CD1c-positive myeloid dendritic cell (primary cell): ENCODE data around the gene SDR42E2.
A peak's percentile ranks its signal among the peaks of the same experiment; 100 is the strongest.
"Not testable (repeated sequence)": the region's sequence is repeated elsewhere in the genome, so short reads cannot be mapped to it uniquely, and the experiment has no call there.

ENCODE experiments used
- DNase-seq: peaks from one replicate; pipeline ENCODE4 v3.0.0-alpha.2; 2016; ENCODE audit errors: extremely low spot score

SDR42E2 gene

DNA sequence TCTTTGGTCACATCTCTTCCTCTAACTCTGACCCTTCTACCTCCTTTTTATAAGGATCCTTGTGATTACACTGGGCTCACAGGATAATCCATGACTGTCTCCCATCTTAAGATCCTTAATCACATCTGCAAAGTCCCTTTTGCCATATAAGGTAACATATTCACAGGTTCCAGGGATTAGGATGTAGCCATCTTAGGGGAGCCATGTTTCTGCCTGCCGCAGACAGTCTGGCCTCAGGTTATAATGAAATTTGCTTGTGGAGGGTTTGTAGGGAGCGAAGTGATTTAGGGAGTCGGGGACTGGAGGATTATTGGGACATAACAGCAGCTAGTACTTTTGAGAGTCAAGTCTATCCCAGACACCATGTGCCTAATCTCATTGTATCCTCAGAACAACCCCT lies 51.5 kb downstream of the SDR42E2 start:
- DNase-seq: no peak

DNA sequence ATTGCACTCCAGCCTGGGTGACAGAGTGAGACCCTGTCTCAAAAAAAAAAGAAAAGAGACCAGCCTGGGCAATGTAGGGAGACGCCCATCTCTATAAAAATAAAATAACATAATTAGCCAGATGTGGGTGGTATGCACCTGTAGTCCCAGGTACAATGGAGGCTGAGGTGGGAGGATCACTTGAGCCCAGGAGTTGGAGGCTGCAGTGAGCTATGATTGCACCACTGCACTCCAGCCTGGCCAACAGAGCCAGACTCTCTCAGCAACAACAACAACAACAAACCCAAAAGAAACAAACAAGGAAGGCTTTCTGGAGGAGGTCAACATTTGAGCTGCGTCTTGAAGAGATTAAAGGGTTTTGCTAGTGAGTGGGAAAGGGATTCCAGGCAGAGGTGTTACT lies 52.1 kb downstream of the SDR42E2 start:
- no peak for DNase-seq

DNA sequence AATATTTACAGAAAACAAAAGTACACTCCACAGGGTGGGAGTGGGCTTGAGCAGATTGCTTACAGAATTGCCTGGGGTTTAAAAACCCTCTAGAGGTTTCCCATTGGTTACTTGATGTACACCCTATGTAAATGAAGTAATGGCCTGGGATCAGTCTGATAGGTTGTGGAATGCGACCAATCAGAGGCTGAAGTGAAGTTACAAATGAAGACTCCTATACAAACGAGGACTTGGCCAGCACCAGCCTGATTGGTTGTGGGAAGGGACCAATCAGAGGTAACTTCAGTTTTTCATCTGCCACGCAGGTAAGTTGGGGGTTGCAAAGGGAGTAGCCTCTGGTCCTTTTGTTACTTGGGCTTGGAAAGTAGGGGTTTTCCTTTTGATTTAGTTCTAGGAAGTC lies 52.6 kb downstream of the SDR42E2 start:
- no peak for DNase-seq

DNA sequence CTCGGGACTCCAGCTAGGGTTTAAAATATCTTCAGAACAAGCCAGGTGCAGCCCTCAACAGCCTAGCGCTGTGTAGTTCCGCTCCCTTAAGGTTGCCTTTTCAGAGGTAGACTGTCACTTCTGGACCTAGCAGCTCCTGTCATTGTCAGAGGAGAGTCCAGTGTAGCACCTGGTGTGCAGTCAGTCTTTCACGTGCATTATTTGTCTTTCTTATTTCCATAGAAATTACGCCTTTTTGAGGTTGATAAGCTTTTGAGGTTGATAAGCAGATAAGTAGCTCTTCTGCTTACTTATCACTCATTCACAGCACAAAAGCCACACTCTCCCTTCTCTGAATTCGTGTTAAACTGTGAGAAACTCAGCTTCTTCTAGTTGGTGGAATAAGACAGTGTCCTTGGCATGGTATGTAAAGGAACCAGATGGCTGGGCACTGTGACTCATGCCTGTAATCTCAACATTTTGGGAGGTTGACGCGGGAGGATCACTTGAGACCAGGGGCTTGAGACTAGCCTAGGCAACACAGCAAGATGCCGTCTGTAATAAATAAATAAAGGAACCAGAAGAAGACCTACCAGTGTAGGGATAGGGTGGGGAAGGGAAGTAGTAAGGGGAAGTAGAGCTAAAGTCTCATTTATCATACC lies 54.0 kb downstream of the SDR42E2 start:
- DNase-seq: peak; percentile 35

DNA sequence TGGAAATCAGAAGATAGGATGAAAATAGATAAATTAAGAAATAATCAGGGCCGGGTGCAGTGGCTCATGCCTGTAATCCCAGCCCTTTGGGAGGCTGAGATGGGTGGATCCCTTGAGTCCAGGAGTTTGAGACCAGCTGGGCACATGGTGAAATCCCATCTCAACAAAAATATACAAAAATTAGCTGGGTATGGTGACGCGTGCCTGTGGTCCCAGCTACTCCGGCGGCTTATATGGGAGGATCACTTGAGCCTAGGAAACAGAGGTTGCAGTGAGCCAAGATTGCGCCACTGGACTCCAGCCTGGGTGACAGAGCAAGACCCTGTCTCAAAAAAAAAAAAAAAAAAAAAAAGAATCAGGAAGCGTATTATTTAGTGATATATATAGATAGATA lies 54.5 kb downstream of the SDR42E2 start:
- not testable (repeated sequence) for DNase-seq

DNA sequence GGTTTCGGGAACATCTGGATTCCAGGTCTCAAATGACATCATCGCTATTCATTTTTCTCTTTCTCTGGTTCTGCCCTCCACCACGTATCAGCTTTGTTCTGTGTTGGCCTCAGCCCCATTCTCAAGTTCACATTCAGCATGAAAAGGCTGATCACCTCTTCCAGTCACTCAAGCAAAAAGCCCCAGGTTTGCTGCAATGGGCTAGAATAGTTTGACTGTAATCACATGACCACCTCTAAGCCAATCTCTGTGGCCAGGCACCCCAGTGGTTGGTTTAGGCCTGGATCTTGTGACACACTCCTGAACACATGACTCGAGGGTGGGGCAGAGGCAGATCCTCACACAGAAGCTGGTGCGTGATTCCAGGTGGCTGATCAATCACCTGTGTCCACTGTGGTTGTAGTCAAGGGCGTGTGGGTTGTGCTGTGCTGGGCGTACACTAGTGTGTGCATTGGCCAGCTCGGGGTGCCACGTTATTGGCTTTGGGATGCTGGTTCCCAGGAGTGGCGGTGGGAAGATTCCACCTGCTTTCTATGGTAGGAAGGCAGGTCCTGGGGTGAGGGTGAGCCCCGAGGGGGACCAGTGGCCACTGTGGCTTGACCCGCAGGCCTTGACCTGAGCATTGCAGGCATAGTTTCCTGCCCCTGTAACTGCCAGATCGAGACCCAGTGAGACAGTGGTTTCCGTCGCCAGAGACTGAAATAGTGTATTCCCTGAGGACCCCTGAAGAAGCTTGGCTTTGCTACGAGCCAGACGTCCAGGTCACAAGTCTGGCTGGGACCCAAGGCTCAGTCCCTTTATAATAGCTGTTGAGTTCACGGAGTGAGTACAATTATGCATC lies 55.8 kb downstream of the SDR42E2 start:
- peak; percentile 10 for DNase-seq

DNA sequence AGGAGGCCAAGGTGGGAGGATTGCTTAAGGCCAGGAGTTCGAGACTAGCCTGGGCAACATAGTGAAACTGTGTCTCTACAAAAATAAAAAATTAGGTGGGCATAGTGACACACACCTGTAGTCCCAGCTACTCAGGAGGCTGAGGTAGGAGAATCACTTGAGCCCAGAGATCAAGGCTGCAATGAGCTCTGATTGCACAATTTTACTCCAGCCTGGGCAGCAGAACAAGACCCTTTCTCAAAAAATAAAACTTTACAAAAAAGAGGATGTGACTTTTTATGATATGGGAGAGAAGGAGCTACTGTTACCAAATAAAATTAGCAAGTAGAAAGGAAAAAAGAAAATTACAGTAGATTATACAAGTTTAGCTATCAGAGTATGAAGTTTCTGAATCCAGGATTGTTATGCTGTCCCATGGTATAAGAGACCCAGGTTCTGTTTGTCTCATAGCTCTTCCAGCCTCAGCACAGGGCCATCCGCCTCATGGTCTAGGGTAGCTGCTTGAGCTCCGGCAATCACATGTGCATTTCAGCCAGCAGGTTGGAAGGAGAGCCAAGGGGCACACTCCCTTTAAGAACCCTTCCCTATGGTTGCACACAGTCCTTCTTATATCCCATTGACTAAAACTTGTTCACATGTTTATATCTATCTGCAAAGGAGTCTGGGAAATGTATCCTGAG lies 57.2 kb downstream of the SDR42E2 start:
- no peak for DNase-seq

DNA sequence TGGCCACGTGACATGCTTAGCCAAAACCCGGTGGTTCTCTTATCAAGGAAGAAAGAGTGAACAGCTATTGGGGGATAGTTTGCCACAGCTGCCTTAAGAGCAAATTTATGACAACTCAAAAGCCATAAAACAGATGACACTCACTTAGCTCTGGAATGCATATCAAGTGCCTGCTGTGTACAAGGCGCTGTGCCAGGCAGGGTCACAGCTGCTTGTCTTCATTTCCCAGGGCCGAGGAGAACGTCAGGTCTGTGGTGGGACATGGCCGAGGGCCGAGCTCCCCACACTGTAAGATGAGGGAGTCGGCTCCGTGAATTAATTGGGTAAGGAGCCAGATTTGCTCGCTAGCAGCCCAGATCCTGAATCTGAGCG lies 57.7 kb downstream of the SDR42E2 start:
- DNase-seq: no peak

DNA sequence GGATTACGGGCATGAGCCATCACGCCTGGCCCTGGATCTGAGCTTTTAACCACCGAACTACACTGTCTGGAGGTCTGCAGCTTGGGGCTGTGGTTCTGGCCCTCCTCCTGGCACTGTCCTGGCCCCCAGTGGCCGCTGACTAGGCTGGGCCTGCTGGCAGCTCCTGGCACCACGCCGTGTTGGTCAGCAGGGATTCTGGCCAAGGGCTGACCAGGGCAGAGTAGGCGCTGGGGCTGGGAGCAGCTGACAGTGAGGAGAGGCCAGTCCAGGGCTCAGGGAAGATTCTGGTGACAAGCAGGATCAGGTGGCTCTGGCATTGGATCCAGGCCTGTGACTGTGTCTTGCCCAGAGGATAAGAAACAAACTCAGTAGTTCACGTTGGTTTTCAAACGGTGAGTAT lies 58.4 kb downstream of the SDR42E2 start:
- DNase-seq: no peak

DNA sequence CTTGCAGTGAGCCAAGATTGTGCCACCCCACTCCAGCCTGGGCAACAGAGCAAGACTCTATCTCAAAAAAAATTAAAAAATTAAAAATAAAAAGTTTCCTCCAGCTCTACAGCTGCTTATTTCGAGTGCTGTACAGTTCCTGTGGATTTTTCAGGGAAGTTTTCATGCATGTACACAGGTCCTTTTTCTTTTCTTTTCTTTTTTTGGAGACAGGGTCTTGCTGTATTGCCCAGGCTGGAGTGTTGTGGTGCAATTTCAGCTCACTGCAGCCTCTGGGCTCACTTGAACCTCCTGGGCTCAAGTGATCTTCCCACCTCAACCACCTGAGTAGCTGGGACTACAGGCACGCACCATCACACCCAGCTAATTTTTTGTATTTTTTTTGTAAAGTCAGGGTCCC lies 59.7 kb downstream of the SDR42E2 start:
- no peak for DNase-seq

DNA sequence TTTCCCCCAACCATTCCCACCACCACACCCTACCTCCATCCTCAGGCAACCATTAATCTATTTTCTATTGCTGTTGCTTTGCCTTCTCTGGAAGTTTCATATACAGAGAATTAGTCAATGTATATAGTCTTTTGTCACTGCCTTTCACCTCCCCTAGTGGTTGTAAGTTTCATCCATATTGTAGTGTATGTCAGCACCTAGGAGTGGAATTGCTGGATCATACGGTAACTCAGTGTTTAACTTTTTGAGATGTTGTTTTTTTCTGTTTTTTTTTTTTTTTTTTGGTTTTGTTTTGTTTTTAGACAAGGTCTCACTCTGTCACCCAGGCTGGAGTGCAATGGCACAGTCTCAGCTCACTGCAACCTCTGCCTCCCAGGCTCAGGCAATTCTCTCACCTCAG lies 60.7 kb downstream of the SDR42E2 start:
- DNase-seq: no peak

DNA sequence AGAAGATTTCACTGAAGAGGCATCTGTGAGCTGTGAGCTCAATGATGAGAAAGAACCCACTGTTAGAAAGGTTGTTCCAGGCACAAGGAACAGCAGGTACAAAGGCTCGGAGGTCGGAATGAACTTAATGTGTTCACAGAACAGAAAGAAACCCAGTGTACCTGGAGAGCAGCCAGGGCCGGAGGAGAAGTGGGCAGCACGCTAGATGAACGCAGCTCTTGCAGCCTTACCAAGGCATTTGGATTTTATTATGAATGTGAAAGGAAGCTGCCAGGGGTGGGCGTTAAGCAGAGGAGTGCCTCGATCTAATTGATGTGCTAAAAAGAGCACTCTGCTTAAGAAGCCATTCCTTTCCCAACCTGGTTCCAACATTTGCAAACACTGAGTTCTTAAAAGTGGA lies 62.8 kb downstream of the SDR42E2 start:
- DNase-seq: no peak

DNA sequence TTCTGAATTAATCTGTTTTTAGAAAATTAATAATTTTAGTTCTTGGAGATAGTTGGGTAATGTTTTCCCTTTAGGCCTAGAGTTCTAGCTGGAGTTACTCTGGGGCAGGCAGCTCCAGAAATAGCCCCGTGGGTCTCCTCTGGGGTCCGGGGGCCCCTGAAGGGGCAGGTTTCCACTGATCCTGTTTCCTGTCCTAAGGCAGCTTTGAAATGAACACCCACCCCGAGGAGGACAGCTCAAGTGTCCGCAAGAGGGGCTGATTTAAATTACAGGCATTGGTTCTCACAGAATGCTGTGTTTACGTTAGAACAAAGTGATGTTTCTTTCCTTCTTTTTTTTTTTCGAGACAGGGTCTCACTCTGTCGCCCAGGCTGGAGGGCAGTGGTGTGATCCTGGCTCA lies 67.6 kb downstream of the SDR42E2 start:
- DNase-seq: no peak

DNA sequence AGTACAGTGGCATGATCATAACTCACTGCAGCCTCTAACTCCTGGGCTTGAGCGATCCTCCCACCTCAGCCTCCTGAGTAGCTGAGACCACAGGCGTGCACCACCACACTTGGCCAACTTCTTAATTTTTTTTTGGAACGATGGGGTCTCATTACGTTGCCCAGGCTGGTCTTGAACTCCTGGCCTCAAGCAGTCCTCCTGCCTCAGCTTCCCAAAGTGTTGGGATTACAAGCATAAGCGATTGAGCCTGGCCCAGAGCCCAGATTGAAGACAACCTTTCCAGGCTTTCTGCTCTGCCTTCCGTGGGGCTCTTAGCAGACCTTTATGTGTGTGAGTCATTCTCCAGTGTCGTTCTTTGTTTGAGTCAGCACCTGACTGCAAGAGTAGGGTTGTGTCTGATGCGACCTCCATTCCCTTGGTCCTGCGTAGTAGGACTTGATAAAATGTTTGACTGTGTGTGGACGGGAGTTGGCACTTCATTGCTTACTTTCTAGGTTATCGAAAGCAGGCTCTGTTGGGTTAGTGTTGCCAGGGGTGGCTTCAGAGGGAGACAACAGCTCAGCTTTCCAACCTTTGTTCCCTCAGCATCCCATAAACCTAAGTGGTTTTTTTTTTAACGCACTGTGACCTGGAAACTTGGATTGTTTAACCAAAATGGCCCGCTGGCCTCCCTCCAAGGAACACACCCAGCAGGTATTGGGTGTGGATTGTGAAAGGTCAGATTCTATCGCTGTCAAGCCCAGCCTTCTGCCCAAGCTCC lies 70.2 kb downstream of the SDR42E2 start:
- DNase-seq: no peak

DNA sequence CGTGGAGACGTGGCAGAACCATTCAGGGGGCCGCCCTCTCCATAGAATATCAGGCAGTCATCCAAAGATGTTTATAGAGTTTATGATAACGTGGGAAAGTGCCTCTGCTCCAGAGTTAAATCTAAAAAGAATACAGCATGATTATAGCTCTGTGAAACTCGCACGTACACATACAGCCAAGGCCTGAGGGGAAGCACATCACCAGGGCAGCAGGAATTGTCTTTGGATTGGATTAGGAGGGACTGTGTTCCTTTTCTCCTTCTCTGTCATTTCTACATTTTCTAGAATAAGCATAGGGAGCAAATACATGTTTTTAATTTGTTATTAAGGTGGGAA lies 70.7 kb downstream of the SDR42E2 start:
- DNase-seq: no peak

DNA sequence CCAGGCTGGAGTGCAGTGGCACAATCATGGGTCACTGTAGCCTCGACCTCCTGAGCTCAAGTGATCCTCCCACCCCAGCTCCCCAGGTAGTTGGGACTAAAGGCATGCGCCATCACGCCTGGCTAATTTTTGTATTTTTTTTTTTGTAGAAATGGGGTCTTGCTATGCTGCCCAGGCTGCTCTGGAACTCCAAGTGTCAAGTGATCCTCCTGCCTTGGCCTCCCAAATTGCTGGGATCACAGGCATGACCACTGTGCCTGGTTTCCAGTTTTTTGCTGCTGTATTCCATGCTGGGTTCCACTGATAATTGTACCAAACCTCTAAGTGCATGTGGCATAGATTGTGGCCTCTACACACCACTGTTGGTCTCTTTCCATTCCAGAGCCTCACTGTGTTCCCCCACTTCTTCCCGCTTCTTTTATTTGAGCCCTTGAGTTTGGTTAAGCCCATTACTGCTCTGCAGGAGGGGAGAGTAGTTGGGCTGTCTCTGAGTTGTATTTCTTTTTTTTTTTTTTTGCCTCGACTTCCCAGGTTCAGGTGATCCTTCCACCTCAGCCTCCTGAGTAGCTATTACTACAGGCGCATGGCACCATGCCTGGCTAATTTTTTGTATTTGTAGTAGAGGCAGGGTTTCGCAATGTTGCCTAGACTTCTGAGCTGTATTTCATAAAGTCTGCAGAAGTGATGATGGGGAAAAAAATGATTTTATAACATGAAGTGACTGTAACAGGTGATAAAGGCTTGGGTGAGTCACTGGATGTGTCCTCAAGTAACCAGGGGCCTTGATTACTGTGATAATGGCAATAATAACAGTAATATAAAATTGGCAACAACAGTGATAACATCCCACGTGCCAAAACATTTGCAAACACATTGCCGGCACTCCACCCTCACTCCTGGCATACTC lies 73.8 kb downstream of the SDR42E2 start:
- DNase-seq: no peak

DNA sequence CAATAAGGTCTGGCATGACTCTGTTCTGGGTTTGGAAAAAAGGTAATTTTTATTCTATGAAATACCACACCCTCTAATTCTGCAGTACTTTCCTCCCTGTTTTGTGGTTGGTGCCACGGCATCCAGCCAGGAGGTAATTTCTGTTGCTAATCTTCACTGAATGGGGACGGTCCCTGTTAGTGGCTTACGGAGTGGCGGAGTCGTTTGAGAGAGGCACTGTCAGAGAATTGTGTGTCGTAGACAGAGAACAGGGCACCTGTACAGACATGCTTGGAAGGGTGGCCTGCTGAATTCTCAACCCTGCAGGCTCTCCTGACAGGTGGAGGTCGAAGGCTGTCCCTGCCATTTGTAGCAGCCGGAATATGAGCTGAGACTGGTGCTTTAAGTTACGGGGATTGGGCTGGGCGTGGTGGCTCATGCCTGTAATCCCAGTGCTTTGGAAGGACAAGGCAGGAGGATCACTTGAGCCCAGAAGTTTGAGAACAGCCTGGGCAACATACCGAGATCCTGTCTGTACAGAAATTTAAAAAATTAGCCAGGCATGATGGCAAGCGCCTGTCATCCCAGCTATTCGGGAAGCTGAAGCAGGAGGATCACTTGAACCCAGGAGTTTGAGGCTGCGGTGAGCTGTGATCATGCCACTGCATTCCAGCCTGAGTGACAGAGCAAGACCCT lies 77.0 kb downstream of the SDR42E2 start:
- DNase-seq: no peak

DNA sequence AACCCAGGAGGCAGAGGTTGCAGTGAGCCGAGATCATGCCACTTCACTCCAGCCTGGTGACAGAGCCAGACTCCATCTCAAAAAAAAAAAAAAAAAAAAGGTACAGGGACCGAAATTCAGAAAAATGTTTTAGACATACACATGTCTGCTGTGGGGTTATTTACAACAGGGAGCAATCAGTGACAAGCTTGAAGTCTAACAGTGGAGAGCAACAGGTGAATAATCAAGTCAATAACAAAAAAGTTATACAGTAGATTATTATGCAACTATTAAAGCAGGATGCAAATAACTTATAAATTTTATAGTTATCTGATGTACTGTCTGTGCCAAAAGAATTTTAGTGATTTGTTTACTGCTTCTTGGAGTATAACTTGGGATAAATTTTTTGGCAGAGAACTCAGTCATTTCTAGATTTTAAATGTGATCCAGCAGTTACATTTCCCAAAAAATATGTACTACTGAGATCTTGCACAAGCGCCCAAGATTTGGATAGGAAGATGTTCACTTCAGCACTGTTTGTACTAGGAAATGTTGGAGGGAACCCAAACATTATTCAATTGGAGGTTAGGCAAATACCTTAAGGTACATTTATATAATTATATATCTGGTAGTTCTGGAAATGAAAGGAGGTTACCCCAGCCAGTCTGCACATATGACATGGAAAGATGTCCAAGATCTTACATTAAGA lies 77.9 kb downstream of the SDR42E2 start:
- peak; percentile 5 for DNase-seq
